SU-DHL-6 (cell line): ENCODE results near the gene ACSL5.

ENCODE experiments used
- EZH2phosphoT487 ChIP-seq: fragments of 200-600 bp; sonication (generic), shearing (Covaris generic); conservative IDR thresholded peaks from 2 replicates; pipeline ENCODE4 v1.6.1; 2018; ENCODE audit warnings: mild to moderate bottlenecking, antibody characterized with exemption, low read length, moderate library complexity, mixed read lengths
- TF ChIP-seq, protein P1 (sequence below): fragments of 200-600 bp; sonication (generic); IDR thresholded peaks from one replicate; pipeline ENCODE4 v1.5.1; 2017; ENCODE audit warnings: antibody characterized with exemption, mild to moderate bottlenecking, low read length, moderate library complexity; ENCODE audit not compliant: insufficient read depth, poor library complexity, severe bottlenecking

DNA sequence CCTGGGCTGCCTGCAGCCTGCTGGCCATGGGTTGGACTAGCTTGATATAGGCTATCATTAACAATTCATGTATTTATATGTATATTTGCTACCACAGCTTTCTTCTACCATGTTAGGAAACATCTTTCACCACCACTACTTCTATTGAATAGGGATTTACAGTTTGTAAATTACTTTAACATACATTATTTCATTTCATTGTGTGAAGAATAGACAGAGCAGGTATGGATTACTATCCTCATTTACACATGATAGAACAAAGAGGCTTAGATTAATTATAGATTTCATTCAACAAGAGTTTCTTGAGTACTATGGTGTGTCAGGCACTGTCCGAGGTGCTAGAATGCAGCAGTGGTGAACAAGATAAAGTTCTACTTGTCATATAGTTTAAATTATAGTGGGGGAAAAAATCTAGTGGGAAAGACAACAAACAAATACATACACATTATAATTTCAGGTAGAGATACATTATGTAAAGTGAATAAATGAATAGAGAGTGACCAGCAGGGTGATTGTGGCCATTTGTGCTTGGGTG is 93.7 kb downstream of the ACSL5 start:
- TF ChIP-seq, protein P1, sequence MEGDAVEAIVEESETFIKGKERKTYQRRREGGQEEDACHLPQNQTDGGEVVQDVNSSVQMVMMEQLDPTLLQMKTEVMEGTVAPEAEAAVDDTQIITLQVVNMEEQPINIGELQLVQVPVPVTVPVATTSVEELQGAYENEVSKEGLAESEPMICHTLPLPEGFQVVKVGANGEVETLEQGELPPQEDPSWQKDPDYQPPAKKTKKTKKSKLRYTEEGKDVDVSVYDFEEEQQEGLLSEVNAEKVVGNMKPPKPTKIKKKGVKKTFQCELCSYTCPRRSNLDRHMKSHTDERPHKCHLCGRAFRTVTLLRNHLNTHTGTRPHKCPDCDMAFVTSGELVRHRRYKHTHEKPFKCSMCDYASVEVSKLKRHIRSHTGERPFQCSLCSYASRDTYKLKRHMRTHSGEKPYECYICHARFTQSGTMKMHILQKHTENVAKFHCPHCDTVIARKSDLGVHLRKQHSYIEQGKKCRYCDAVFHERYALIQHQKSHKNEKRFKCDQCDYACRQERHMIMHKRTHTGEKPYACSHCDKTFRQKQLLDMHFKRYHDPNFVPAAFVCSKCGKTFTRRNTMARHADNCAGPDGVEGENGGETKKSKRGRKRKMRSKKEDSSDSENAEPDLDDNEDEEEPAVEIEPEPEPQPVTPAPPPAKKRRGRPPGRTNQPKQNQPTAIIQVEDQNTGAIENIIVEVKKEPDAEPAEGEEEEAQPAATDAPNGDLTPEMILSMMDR, result no peak
- no peak for TF ChIP-seq EZH2phosphoT487
